Lung (tissue), 12 donors: ENCODE results near the gene PMM2. TPM values are rescaled to one million over a fixed set of nuclear protein-coding genes. Genes with fewer than 3 reads are reported as not detected.

Source experiments
- ATAC-seq: fragments of 200-7000 bp; cut with Tn5 transposase; one replicate; pipeline ENCODE4 v1.9.1; 2020; ENCODE audit warnings: moderate number of reproducible peaks; ENCODE audit not compliant: insufficient read depth, low FRiP score
- DNase-seq, 3 donors: peaks; one replicate each; pipeline ENCODE4 v3.0.0-alpha.2; 2013 to 2017
- H3K27ac ChIP-seq, 2 donors: one replicate each; pipeline ENCODE4 v1.5.1; 2013; ENCODE audit warnings: mild to moderate bottlenecking in 2 of 2, moderate library complexity in 2 of 2, control low read depth in 1 of 2, inconsistent platforms in 1 of 2, low read depth in 1 of 2, low read length in 1 of 2
- H3K27me3 ChIP-seq, 3 donors: one replicate each; pipeline ENCODE4 v1.5.1; 2013; ENCODE audit warnings: low read length in 2 of 3; ENCODE audit not compliant: control insufficient read depth in 3 of 3, insufficient read depth in 3 of 3
- H3K36me3 ChIP-seq, 4 donors: one replicate each; pipeline ENCODE4 v1.5.1; 2013; ENCODE audit warnings: low read length in 4 of 4, mild to moderate bottlenecking in 1 of 4, moderate library complexity in 1 of 4; ENCODE audit not compliant: control insufficient read depth in 4 of 4, insufficient read depth in 4 of 4
- H3K4me1 ChIP-seq, 5 donors: one replicate each; pipeline ENCODE4 v1.5.1; 2013; ENCODE audit warnings: low read length in 5 of 5, mild to moderate bottlenecking in 2 of 5, moderate library complexity in 1 of 5; ENCODE audit not compliant: control insufficient read depth in 5 of 5, insufficient read depth in 5 of 5
- H3K4me3 ChIP-seq: one replicate; pipeline ENCODE4 v1.5.1; 2013; ENCODE audit warnings: mild to moderate bottlenecking, control low read depth, moderate library complexity
- H3K9ac ChIP-seq, 2 donors: one replicate each; pipeline ENCODE4 v1.5.1; 2013; ENCODE audit warnings: low read length in 2 of 2, control low read depth in 1 of 2; ENCODE audit not compliant: insufficient read depth in 1 of 2
- H3K9me3 ChIP-seq, 4 donors: one replicate each; pipeline ENCODE4 v1.5.1; 2013; ENCODE audit warnings: low read length in 3 of 4, mild to moderate bottlenecking in 1 of 4, moderate library complexity in 1 of 4; ENCODE audit not compliant: control insufficient read depth in 4 of 4, insufficient read depth in 3 of 4
- CTCF ChIP-seq: IDR thresholded peaks from 2 replicates; pipeline ENCODE4 v1.5.1; 2012; ENCODE audit warnings: mild to moderate bottlenecking; ENCODE audit errors: control extremely low read depth, extremely low read depth
- WGBS, 2 donors: extraction: QIAGEN DNeasy Blood & Tissue Kit; methylation state at CpG; one replicate each; pipeline ENCODE4 v1.1.7; 2013; 5-methylcytosine and 5-hydroxymethylcytosine counted together
- polyA plus RNA-seq, 2 donors: library from polyadenylated mRNA; stranded (reverse); fragments of 200-250 nt; gene quantifications; one replicate each; pipeline ENCODE4 v1.2.1, GENCODE V29; 2013
- total RNA-seq, 2 donors: library from RNA; depleted of rRNA in 1 of 2; stranded (reverse); fragments of >200 nt in 1 of 2; gene quantifications; one replicate each; pipeline ENCODE4 v1.2.1, GENCODE V29; 2014 to 2021
- donor health status: control.
- donor health status: control.
- donor health status: Bipolar disorder and iron deficiency.
- donor health status: healthy.
- donor health status: DM: yes; HTN: yes; CAD: no.

PMM2 gene
- total and polyA plus RNA-seq, 4 donors = 27.1 to 40.0 (median 32.0) TPM

- peaks cover 0 to 21% (median 15%) of the 10 kb centered on the region in 4 donors for H3K36me3 ChIP-seq
- ATAC-seq (no peak), DNase-seq (peak; percentile 39 to 67 (median 50))
- H3K27me3 ChIP-seq = no peaks in the 10 kb centered on the region
- 68% methylated on average over 14 of the region's 14 CpGs for WGBS, 2 donors
- H3K27ac ChIP-seq = peak overlapping the region in 1 of 2 donors; percentile 84
- no peak overlapping the region for H3K9ac ChIP-seq
- TF ChIP-seq CTCF = no peak
- H3K4me1 ChIP-seq = peaks cover 0 to 51% (median 13%) of the 10 kb centered on the region in 5 donors
- H3K9me3 ChIP-seq = no peaks in the 10 kb centered on the region
- no peak overlapping the region for H3K4me3 ChIP-seq
These were observed 64.1 kb downstream of the PMM2 start for GRCh38 chr16:8861563-8862308.

GRCh38 chr16:8862309-8863130, 64.9 kb downstream of the PMM2 start:
- Histone ChIP-seq H3K4me1 (peaks cover 0 to 51% (median 13%) of the 10 kb centered on the region in 5 donors), H3K27ac (peak overlapping the region in 1 of 2 donors; percentile 75), H3K4me3 (no peak overlapping the region), H3K9me3 (no peaks in the 10 kb centered on the region), H3K27me3 (no peaks in the 10 kb centered on the region), H3K36me3 (peaks cover 0 to 18% (median 12%) of the 10 kb centered on the region in 4 donors), H3K9ac (no peak overlapping the region)
- DNase-seq (no peak), ATAC-seq (no peak)
- no peak for TF ChIP-seq CTCF
- 75 to 91% methylated on average over 14 of the region's 14 CpGs for WGBS, 2 donors

- ATAC-seq = no peak
- 73 to 79% methylated on average over 17 of the region's 17 CpGs for WGBS, 2 donors
- H3K4me1 ChIP-seq = peaks cover 0 to 45% (median 13%) of the 10 kb centered on the region in 5 donors
These were observed 66.2 kb downstream of the PMM2 start for GRCh38 chr16:8863594-8864424.

More at GRCh38 chr16:8863594-8864424, 66.2 kb downstream of the PMM2 start:
- H3K4me3 ChIP-seq = no peak overlapping the region
- no peak for DNase-seq
- H3K27me3 ChIP-seq = no peaks in the 10 kb centered on the region
- H3K9ac ChIP-seq = no peak overlapping the region
- H3K9me3 ChIP-seq = no peaks in the 10 kb centered on the region
- peaks cover 0 to 9% (median 5%) of the 10 kb centered on the region in 4 donors for H3K36me3 ChIP-seq
- H3K27ac ChIP-seq = peak overlapping the region in 1 of 2 donors; percentile 75
- no peak for TF ChIP-seq CTCF
